ENCODE results near the gene TBC1D8B. TPM values are rescaled to one million over a fixed set of nuclear protein-coding genes. Genes with fewer than 3 reads are reported as not detected.
"Not testable (repeated sequence)": the region's sequence is repeated elsewhere in the genome, so short reads cannot be mapped to it uniquely, and the experiment has no call there.

TBC1D8B gene
- total RNA-seq (2014; rRNA removed; shearing (Covaris generic)) (1.4 and 1.5 TPM in 2 replicates), total RNA-seq (2022) (4.5 and 6.1 TPM in 2 replicates), Bru-seq, nascent RNA (percentile 36 among the genes with signal in this experiment), BruChase-seq, experiment 1, labeled RNA remaining after a 6-hour chase (percentile 38 among the genes with signal in this experiment), BruChase-seq, experiment 2, labeled RNA remaining after a 2-hour chase (percentile 38 among the genes with signal in this experiment)
- long read RNA-seq, partial matches to known transcripts, result 1 of 1 reads
- long read RNA-seq, other reads (novel, unspliced or antisense), result 0 of 1 reads

- no TSS peak for BruUV-seq (replicated peaks)
Measured at GRCh38 chrX:106802388-106803275, at the start of gene TBC1D8B. Gene TBC1D8B (plus strand): TSS chrX:106802673. CDS start chrX:106802854, 181 bp downstream.

DNA sequence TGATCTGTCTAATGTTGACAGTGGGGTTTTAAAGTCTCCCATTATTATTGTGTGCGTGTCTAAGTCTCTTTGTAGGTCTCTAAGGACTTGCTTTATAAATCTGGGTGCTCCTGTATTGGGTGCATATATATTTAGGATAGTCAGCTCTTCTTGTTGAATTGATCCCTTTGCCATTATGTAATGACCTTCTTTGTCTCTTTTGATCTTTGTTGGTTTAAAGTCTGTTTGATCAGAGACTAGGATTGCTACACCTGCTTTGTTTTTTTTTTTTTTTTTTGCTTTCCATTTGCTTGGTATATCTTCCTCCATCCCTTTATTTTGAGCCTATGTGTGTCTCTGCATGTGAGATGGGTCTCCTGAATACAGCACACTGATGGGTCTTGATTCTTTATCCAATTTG is 33.2 kb upstream of the TBC1D8B start:
- H3K9me2 ChIP-seq (ENCODE audit: insufficient read depth, low read length); intact Hi-C loops (cut with micrococcal nuclease; ENCODE audit: unreplicated experiment); DNase-seq (ENCODE audit: low spot score); H3K79me2 ChIP-seq (ENCODE audit: insufficient read depth, low read depth, low read length); H3K4me1 ChIP-seq (ENCODE audit: insufficient read depth, low read length, poor library complexity, severe bottlenecking); H3K9me3 ChIP-seq (ENCODE audit: low read length); BruUV-seq (replicated peaks); H2AFZ ChIP-seq (ENCODE audit: low read length); H3K4me2 ChIP-seq (ENCODE audit: low read length); H3K4me3 ChIP-seq (ENCODE audit: low read depth, low read length, poor library complexity, severe bottlenecking); H3K36me3 ChIP-seq (ENCODE audit: insufficient read depth, low read length); H3K27ac ChIP-seq (ENCODE audit: low read depth, low read length, poor library complexity, severe bottlenecking); H4K20me1 ChIP-seq (ENCODE audit: insufficient read depth, low read length); CTCF ChIA-PET (ENCODE audit: unreplicated experiment): not testable (repeated sequence)
- POLR2A ChIA-PET, result interaction anchor here (0.7 kb wide), 1 partner anchor 73 kb away, joined by 5 read pairs; no protein-coding TSS in a partner anchor

More at GRCh38 chrX:106802388-106803275, at the start of gene TBC1D8B:
- no peak within 1 kb of the TSS for H3K27ac ChIP-seq (ENCODE audit: low read depth, low read length, poor library complexity, severe bottlenecking)
- peak within 1 kb of the TSS; percentile 75 for H3K4me3 ChIP-seq (ENCODE audit: low read depth, low read length, poor library complexity, severe bottlenecking)
- peaks cover 18% of the 10 kb centered on the region for H3K4me1 ChIP-seq (ENCODE audit: insufficient read depth, low read length, poor library complexity, severe bottlenecking)
- H2AFZ ChIP-seq (ENCODE audit: low read length), result peak within 1 kb of the TSS; percentile 99
- peak within 1 kb of the TSS; percentile 83 for H3K4me2 ChIP-seq (ENCODE audit: low read length)
- POLR2A ChIA-PET, result no interaction called here
- no peaks in the 10 kb centered on the region for H4K20me1 ChIP-seq (ENCODE audit: insufficient read depth, low read length)
- no peaks in the 10 kb centered on the region for H3K9me2 ChIP-seq (ENCODE audit: insufficient read depth, low read length)
- CTCF ChIA-PET (ENCODE audit: unreplicated experiment), result no interaction called here
- no peaks in the 10 kb centered on the region for H3K79me2 ChIP-seq (ENCODE audit: insufficient read depth, low read depth, low read length)
- TF ChIP-seq EZH2phosphoT487 (IDR thresholded peaks at IDR 0.05; ENCODE audit: borderline replicate concordance, low read depth, low read length), result no peak
- TF ChIP-seq CTCF (conservative IDR thresholded peaks at IDR 0.05; ENCODE audit: low read length), result no peak
- intact Hi-C loops (cut with micrococcal nuclease; ENCODE audit: unreplicated experiment), result no loop called here
- no peaks in the 10 kb centered on the region for H3K36me3 ChIP-seq (ENCODE audit: insufficient read depth, low read length)
- no peaks in the 10 kb centered on the region for H3K9me3 ChIP-seq (ENCODE audit: low read length)
- DNase-seq (ENCODE audit: low spot score), result peak; percentile 75

DNA sequence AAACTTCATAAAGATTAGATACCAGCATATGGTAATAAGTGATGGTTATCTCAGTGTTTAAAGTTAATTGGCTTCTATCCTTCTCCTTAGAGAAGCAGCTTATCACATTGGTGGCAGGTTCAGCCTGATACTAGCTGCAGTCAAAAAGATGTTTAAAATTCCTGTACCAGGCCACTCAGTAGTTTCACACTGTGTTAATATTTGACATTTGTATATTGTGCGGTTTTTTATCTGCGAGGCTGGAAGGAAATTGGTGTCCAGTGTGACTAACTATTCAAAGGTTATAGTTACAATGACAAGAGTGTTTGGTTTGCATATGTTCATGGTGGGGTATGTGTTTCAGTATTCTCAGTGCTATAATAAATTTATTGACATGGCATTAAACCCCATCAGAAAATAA is 27.5 kb upstream of the TBC1D8B start:
- Histone ChIP-seq H3K4me1 (ENCODE audit: insufficient read depth, low read length, poor library complexity, severe bottlenecking) (no peaks in the 10 kb centered on the region), H3K9me3 (ENCODE audit: low read length) (no peaks in the 10 kb centered on the region), H4K20me1 (ENCODE audit: insufficient read depth, low read length) (no peaks in the 10 kb centered on the region), H3K4me2 (ENCODE audit: low read length) (no peak overlapping the region), H3K36me3 (ENCODE audit: insufficient read depth, low read length) (no peaks in the 10 kb centered on the region), H2AFZ (ENCODE audit: low read length) (no peak overlapping the region), H3K4me3 (ENCODE audit: low read depth, low read length, poor library complexity, severe bottlenecking) (no peak overlapping the region), H3K27ac (ENCODE audit: low read depth, low read length, poor library complexity, severe bottlenecking) (no peak overlapping the region), H3K9me2 (ENCODE audit: insufficient read depth, low read length) (no peaks in the 10 kb centered on the region), H3K79me2 (ENCODE audit: insufficient read depth, low read depth, low read length) (no peaks in the 10 kb centered on the region)
- intact Hi-C loops (cut with micrococcal nuclease; ENCODE audit: unreplicated experiment), result no loop called here
- CTCF ChIA-PET (ENCODE audit: unreplicated experiment), result no interaction called here
- POLR2A ChIA-PET, result no interaction called here
- no peak for DNase-seq (ENCODE audit: low spot score)
- BruUV-seq (replicated peaks), result no TSS peak
- TF ChIP-seq CTCF (conservative IDR thresholded peaks at IDR 0.05; ENCODE audit: low read length), result no peak
- TF ChIP-seq EZH2phosphoT487 (IDR thresholded peaks at IDR 0.05; ENCODE audit: borderline replicate concordance, low read depth, low read length), result no peak

Measured in OCI-LY7 (cell line).